ENCODE measurements around the gene PCED1A.

PCED1A gene

DNA sequence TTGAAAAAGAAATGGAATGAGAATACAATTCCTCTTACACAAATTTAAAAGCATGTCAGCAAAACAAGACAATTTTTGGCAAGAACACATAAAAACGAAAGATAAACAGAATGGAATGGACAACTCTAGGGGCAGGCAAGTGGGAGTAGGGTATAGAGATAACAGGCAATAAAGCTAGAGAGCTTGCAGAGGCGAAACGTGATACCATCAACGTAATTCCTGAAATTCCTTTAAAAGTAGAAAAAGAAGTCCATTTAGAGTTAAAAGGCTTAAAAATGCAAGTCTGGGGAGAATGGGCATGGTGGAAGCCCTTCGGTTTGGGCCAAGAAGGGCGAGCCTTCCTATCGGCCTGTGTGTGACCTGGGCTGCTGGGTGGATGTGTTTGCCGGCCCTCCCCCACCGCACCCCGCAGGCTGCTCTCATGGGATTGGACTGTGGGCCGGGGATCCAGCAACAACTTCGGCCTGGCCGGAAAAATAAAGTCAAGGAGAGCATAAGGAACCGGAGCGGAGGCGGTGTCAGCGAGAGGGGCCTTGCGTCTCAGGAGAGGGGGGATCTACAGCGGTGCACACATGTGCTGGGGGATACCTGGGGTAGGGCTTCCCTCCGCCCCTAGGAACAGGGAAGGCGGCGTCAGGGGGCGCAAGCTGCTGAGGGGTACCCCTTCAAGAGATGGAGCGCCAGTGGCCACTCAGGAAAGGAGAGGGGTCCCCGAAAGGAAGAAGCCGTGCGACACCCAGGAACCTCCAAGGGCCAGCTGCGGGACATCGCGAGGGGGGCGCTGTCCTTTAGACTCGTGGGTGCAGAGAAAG lies 20.2 kb downstream of the PCED1A start:
- peak overlapping the region; percentile 28 for H3K4me3 ChIP-seq (ENCODE audit: low read length)
- H3K27ac ChIP-seq (ENCODE audit: low read length) = no peak overlapping the region
- H3K4me1 ChIP-seq (ENCODE audit: control insufficient read depth, low read depth, low read length) = peaks cover 8% of the 10 kb centered on the region

DNA sequence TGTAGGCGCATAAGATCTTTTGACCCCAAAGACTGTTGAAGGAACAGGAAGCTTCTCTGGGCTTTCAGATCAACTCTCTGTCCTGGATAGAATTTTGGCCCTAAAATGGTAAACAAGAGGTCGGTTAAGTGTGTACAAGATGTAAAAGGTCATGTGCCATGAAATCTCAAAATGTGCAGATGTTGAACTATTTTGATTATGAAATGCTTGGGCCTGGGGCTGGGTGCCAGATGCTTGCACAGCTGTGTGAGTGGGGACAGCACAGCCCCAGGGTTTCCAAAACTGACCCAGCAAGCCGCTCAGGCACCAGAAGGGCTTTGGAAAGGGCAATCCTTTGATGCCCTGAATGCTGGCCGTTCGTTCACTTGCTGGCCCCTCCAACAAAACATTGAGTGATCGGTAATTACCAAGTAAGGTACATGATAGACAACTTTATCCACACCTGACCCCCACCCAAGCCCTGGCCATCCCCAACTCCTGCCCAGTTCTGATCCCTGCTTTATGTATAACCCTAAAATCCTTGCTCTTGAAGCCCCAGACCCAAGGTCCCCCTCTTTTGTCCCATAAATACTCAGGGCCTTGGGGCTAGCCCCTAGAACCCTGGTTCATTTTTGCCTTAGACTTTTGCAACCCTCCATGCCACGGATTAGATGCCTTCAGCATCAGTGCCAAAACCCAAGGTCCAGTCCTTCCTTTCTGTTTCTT lies 22.4 kb downstream of the PCED1A start:
- Histone ChIP-seq H3K4me1 (ENCODE audit: control insufficient read depth, low read depth, low read length) (peaks cover 8% of the 10 kb centered on the region), H3K9ac (ENCODE audit: low read length) (no peak overlapping the region), H3K4me3 (ENCODE audit: low read length) (no peak overlapping the region), H3K27me3 (ENCODE audit: control insufficient read depth, insufficient read depth, low read length) (peaks cover 36% of the 10 kb centered on the region), H3K9me3 (ENCODE audit: control insufficient read depth, low read depth, low read length) (no peaks in the 10 kb centered on the region), H3K27ac (ENCODE audit: low read length) (no peak overlapping the region), H3K36me3 (ENCODE audit: control insufficient read depth, low read depth, low read length) (no peaks in the 10 kb centered on the region)

More for the DNA sequence above, 20.2 kb downstream of the PCED1A start:
- Histone ChIP-seq H3K9me3 (ENCODE audit: control insufficient read depth, low read depth, low read length) (no peaks in the 10 kb centered on the region), H3K36me3 (ENCODE audit: control insufficient read depth, low read depth, low read length) (no peaks in the 10 kb centered on the region), H3K27me3 (ENCODE audit: control insufficient read depth, insufficient read depth, low read length) (peaks cover 36% of the 10 kb centered on the region), H3K9ac (ENCODE audit: low read length) (no peak overlapping the region)

DNA sequence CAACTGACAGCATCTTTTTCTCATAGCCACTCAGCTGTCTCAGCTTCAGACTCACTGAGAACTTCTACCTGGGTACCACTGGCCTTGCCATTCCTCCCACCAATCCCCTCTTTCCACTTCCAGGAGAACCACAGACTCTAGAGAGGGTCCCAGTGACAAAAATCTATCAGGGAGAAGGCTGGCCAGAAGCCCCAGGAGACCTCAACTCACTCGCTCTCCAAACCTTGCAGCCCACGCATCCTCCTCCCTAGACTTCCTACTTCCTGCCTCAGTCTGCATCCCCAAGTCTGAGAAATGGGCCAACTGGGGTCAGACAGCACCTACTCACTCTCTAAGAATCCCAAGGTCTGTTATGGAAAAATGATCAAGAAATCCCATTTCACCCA lies 23.1 kb downstream of the PCED1A start:
- Histone ChIP-seq H3K4me3 (ENCODE audit: low read length) (no peak overlapping the region), H3K9me3 (ENCODE audit: control insufficient read depth, low read depth, low read length) (no peaks in the 10 kb centered on the region), H3K27ac (ENCODE audit: low read length) (no peak overlapping the region)

DNA sequence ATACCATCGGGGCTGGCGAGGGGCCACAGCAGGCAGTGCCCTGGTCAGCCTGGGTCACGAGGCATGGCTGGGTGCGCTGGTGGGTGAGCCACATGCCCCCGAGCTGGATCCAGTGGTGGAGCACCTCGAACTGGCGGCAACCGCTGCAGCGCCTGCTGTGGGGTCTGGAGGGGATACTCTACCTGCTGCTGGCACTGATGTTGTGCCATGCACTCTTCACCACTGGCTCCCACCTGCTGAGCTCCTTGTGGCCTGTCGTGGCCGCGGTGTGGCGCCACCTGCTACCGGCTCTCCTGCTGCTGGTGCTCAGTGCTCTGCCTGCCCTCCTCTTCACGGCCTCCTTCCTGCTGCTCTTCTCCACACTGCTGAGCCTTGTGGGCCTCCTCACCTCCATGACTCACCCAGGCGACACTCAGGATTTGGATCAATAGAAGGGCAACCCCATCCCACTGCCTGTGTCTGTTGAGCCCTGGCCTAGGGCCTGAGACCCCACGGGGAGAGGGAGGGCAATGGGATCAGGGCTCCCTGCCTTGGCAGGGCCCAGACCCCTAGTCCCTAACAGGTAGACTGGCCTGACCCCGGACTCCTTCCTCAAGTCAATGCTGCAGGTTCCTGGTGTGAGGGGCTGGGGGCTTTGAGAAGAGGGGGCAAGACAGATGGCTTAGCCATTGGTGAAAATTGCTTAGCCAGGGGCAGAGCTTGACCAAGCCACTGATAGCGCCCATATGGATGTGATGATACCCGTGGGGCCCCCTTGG lies 23.7 kb downstream of the PCED1A start:
- peaks cover 8% of the 10 kb centered on the region for H3K4me1 ChIP-seq (ENCODE audit: control insufficient read depth, low read depth, low read length)
- no peak overlapping the region for H3K4me3 ChIP-seq (ENCODE audit: low read length)
- H3K27me3 ChIP-seq (ENCODE audit: control insufficient read depth, insufficient read depth, low read length) = peaks cover 29% of the 10 kb centered on the region
- H3K9ac ChIP-seq (ENCODE audit: low read length) = no peak overlapping the region
- H3K36me3 ChIP-seq (ENCODE audit: control insufficient read depth, low read depth, low read length) = no peaks in the 10 kb centered on the region
- H3K9me3 ChIP-seq (ENCODE audit: control insufficient read depth, low read depth, low read length) = no peaks in the 10 kb centered on the region
- no peak overlapping the region for H3K27ac ChIP-seq (ENCODE audit: low read length)

More for the DNA sequence above, 23.1 kb downstream of the PCED1A start:
- Histone ChIP-seq H3K9ac (ENCODE audit: low read length) (no peak overlapping the region), H3K36me3 (ENCODE audit: control insufficient read depth, low read depth, low read length) (no peaks in the 10 kb centered on the region), H3K27me3 (ENCODE audit: control insufficient read depth, insufficient read depth, low read length) (peaks cover 34% of the 10 kb centered on the region), H3K4me1 (ENCODE audit: control insufficient read depth, low read depth, low read length) (peaks cover 8% of the 10 kb centered on the region)

DNA sequence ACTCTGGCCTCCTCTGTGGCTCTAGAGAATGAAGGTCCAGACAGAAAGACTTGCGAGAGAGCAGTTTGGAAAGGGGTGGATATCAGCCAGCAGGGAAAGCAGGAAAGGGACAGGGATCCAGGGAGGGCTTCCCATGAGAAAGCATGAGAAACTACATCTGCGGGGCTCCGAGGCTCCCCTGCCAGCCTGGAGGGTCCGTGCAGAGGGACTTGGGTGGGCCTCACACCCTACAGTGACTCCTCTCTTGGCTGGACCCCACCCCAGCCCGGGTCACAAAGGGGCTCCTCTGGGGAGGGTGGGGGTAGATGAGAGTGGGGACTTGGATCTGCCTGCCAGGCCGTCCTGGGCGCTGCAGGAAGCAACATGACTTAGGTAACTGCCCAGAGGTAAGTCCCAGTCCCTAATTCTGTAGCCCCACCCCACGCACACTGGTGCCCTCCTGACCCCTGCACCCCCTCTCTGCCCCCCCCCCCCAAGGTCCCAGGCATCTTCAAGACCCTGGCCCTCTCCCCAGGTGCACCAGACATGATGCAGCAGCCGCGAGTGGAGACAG lies 24.3 kb downstream of the PCED1A start, which contains the start of gene TMEM239:
TSS of gene TMEM239 (plus strand) at position 335 of the 553 bp plus-strand sequence. CDS start at position 526, 191 bp downstream.
- Histone ChIP-seq H3K27me3 (ENCODE audit: control insufficient read depth, insufficient read depth, low read length) (peaks cover 22% of the 10 kb centered on the region), H3K9ac (ENCODE audit: low read length) (no peak within 1 kb of the TSS), H3K4me3 (ENCODE audit: low read length) (no peak within 1 kb of the TSS), H3K4me1 (ENCODE audit: control insufficient read depth, low read depth, low read length) (peaks cover 8% of the 10 kb centered on the region), H3K36me3 (ENCODE audit: control insufficient read depth, low read depth, low read length) (no peaks in the 10 kb centered on the region), H3K27ac (ENCODE audit: low read length) (no peak within 1 kb of the TSS), H3K9me3 (ENCODE audit: control insufficient read depth, low read depth, low read length) (no peaks in the 10 kb centered on the region)

DNA sequence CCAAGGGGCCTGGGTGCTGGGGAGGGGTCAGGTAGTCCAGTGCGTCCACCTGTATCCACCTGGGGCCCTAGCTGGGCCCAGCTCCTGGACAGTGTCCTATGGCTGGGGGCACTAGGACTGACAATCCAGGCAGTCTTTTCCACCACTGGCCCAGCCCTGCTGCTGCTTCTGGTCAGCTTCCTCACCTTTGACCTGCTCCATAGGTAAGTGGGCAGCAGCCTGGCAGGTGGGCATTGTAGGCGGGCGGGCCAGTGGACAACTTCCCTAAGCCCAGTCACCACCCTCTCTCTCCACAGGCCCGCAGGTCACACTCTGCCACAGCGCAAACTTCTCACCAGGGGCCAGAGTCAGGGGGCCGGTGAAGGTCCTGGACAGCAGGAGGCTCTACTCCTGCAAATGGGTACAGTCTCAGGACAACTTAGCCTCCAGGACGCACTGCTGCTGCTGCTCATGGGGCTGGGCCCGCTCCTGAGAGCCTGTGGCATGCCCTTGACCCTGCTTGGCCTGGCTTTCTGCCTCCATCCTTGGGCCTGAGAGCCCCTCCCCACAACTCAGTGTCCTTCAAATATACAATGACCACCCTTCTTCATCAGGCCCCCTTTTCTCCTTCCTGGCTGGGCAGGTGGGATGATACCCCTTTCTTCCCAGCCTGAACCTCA lies 25.1 kb downstream of the PCED1A start:
- no peak overlapping the region for H3K9ac ChIP-seq (ENCODE audit: low read length)
- no peak overlapping the region for H3K4me3 ChIP-seq (ENCODE audit: low read length)
- H3K4me1 ChIP-seq (ENCODE audit: control insufficient read depth, low read depth, low read length) = peaks cover 6% of the 10 kb centered on the region
- no peak overlapping the region for H3K27ac ChIP-seq (ENCODE audit: low read length)
- H3K27me3 ChIP-seq (ENCODE audit: control insufficient read depth, insufficient read depth, low read length) = peaks cover 15% of the 10 kb centered on the region
- H3K36me3 ChIP-seq (ENCODE audit: control insufficient read depth, low read depth, low read length) = no peaks in the 10 kb centered on the region
- H3K9me3 ChIP-seq (ENCODE audit: control insufficient read depth, low read depth, low read length) = no peaks in the 10 kb centered on the region

DNA sequence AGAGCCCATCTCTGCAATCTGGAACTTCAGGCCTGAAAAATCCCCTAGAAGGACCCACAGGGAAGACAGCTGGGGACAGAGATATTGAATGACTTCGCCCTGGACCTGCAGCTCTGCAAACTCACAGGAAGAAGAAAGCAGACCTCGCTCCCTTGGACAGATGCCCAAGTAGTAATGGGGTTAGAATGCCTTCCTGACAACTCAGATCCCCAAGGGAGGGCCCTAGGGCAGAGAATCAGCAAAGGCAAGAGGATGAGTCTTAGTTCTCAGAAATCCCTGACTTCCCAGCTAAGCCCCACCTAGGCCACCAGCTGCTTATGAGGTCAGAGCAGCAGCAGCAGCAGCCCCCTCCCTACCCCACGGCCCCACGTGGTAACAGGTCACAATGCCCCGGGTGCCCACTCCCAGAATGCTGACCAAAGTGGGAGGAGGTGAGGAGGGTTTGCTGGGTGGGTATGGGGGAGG lies 25.8 kb downstream of the PCED1A start, which contains the start of gene C20orf141:
TSS of gene C20orf141 (plus strand) at position 401 of the 465 bp plus-strand sequence. CDS start 198 bp downstream, outside the sequence.
- Histone ChIP-seq H3K9me3 (ENCODE audit: control insufficient read depth, low read depth, low read length) (no peaks in the 10 kb centered on the region), H3K27ac (ENCODE audit: low read length) (no peak within 1 kb of the TSS), H3K27me3 (ENCODE audit: control insufficient read depth, insufficient read depth, low read length) (peaks cover 7% of the 10 kb centered on the region), H3K4me3 (ENCODE audit: low read length) (no peak within 1 kb of the TSS), H3K4me1 (ENCODE audit: control insufficient read depth, low read depth, low read length) (no peaks in the 10 kb centered on the region), H3K36me3 (ENCODE audit: control insufficient read depth, low read depth, low read length) (no peaks in the 10 kb centered on the region), H3K9ac (ENCODE audit: low read length) (no peak within 1 kb of the TSS)

DNA sequence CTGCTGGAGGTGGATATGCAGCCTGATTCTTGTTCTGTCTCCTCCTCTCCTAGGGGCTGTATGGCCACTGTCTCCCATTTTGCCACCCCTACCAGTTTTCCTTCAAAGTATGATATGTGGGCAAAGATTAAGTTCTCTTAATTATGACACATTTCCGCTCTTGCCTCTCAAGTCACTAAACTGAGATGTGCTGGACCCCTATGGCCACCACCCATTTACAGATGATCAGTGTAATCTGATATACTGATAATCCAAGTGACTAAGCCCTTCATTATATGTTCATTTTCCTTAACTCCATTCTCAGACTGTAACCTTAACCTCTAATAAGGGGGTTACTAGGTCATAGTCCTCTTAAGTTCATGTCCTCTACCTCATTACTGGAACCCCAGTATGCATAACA lies 26.4 kb downstream of the PCED1A start:
- no peak overlapping the region for H3K9ac ChIP-seq (ENCODE audit: low read length)
- no peaks in the 10 kb centered on the region for H3K36me3 ChIP-seq (ENCODE audit: control insufficient read depth, low read depth, low read length)
- no peaks in the 10 kb centered on the region for H3K9me3 ChIP-seq (ENCODE audit: control insufficient read depth, low read depth, low read length)
- no peak overlapping the region for H3K4me3 ChIP-seq (ENCODE audit: low read length)
- no peaks in the 10 kb centered on the region for H3K4me1 ChIP-seq (ENCODE audit: control insufficient read depth, low read depth, low read length)
- H3K27ac ChIP-seq (ENCODE audit: low read length) = no peak overlapping the region
- peaks cover 2% of the 10 kb centered on the region for H3K27me3 ChIP-seq (ENCODE audit: control insufficient read depth, insufficient read depth, low read length)

DNA sequence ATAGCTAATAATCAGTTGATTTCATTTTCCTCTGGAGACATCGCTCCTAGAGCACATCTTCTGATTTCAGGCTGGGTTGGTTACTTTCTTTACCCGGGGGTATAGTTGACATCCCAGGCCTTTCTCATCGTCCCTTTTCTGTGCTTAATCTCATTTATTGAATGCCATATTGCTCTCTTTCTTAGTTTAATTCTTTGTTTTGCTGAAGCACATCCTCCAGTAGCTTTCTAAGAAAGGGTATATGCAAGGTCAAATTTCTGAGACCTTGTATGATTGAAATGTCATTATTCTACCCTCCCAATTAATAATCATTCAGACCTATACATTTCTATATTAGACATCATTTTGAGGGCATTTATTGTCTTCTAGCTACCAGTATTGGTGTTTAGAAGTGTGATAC lies 28.3 kb downstream of the PCED1A start:
- peaks cover 7% of the 10 kb centered on the region for H3K27me3 ChIP-seq (ENCODE audit: control insufficient read depth, insufficient read depth, low read length)
- no peak overlapping the region for H3K4me3 ChIP-seq (ENCODE audit: low read length)
- H3K4me1 ChIP-seq (ENCODE audit: control insufficient read depth, low read depth, low read length) = no peaks in the 10 kb centered on the region
- H3K9ac ChIP-seq (ENCODE audit: low read length) = no peak overlapping the region
- H3K36me3 ChIP-seq (ENCODE audit: control insufficient read depth, low read depth, low read length) = no peaks in the 10 kb centered on the region
- no peaks in the 10 kb centered on the region for H3K9me3 ChIP-seq (ENCODE audit: control insufficient read depth, low read depth, low read length)
- no peak overlapping the region for H3K27ac ChIP-seq (ENCODE audit: low read length)

DNA sequence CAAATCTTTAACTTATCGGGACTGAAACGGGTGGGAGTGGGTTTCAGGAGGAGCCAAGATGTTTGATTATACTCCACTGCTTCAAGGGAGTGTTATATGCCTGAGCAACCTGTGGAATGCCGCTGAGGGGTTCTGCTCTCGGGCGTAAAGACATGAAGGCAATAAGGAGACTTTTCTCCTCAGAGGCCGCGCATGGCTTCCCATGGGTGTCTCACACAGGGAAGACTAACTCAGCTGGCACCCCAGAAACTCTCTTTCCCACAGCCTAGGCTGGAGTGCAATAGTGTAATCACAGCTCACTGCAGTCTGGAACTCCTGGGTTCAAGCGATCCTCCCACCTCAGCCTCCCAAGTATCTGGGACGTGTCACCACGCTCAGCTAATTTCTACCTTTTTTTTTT lies 30.8 kb downstream of the PCED1A start:
- Histone ChIP-seq H3K4me3 (ENCODE audit: low read length) (no peak overlapping the region), H3K36me3 (ENCODE audit: control insufficient read depth, low read depth, low read length) (no peaks in the 10 kb centered on the region), H3K27ac (ENCODE audit: low read length) (no peak overlapping the region), H3K4me1 (ENCODE audit: control insufficient read depth, low read depth, low read length) (peaks cover 7% of the 10 kb centered on the region), H3K9ac (ENCODE audit: low read length) (no peak overlapping the region), H3K27me3 (ENCODE audit: control insufficient read depth, insufficient read depth, low read length) (peaks cover 32% of the 10 kb centered on the region), H3K9me3 (ENCODE audit: control insufficient read depth, low read depth, low read length) (no peaks in the 10 kb centered on the region)

All from iPS-18a (cell line).